HepG2 (cell line): ENCODE measurements around the gene NHERF2. TPM values are rescaled to one million over a fixed set of nuclear protein-coding genes. Genes with fewer than 3 reads are reported as not detected.

Source experiments
- ATF7 ChIP-seq, 2 experiments: fragments of 450-650 bp in 1 of 2; sonication (generic) in 1 of 2; formaldehyde crosslinking in 1 of 2; IDR thresholded peaks; 2 replicates each; pipeline versions ENCODE4 v1.4.0 to v1.6.1; 2016 to 2020; ENCODE audit warnings: antibody characterized with exemption in 1 of 2, mild to moderate bottlenecking in 1 of 2, missing genetic modification reagents in 1 of 2
- CC2D1A ChIP-seq: sonication (generic); formaldehyde crosslinking; IDR thresholded peaks from 2 replicates; pipeline ENCODE4 v1.8.1; 2023; ENCODE audit warnings: mild to moderate bottlenecking, missing genetic modification reagents
- CCAR2 ChIP-seq: fragments of 200-400 bp; formaldehyde crosslinking; optimal IDR thresholded peaks from 2 replicates; pipeline ENCODE3; 2018; ENCODE audit warnings: low read depth, mild to moderate bottlenecking, low read length, moderate library complexity
- CTCF ChIP-seq: sonication (generic); formaldehyde crosslinking; IDR thresholded peaks from 2 replicates; pipeline ENCODE4 v1.5.0; 2020; ENCODE audit warnings: mild to moderate bottlenecking, missing genetic modification reagents, moderate library complexity
- FOXK2 ChIP-seq: fragments of 450-650 bp; IDR thresholded peaks from 2 replicates; pipeline ENCODE4 v1.6.1; 2016
- GFI1 ChIP-seq: sonication (generic); formaldehyde crosslinking; IDR thresholded peaks from 2 replicates; pipeline ENCODE4 v1.5.0; 2020; ENCODE audit warnings: missing genetic modification reagents, mild to moderate bottlenecking, borderline replicate concordance
- HBP1 ChIP-seq: IDR thresholded peaks from 2 replicates; pipeline ENCODE4 v1.6.1; 2016; ENCODE audit warnings: low read depth, control low read depth
- IKZF1 ChIP-seq: fragments of 450-650 bp; IDR thresholded peaks from 2 replicates; pipeline ENCODE4 v1.7.1; 2016
- IRF2 ChIP-seq: IDR thresholded peaks from 2 replicates; pipeline ENCODE4 v1.6.1; 2018; ENCODE audit warnings: missing genetic modification reagents, missing compliant biosample characterization
- KAT8 ChIP-seq: IDR thresholded peaks from 2 replicates; pipeline ENCODE4 v1.6.1; 2016; ENCODE audit warnings: missing genetic modification reagents, missing compliant biosample characterization
- MED8 ChIP-seq: sonication (generic); formaldehyde crosslinking; IDR thresholded peaks from 2 replicates; pipeline ENCODE4 v1.8.1; 2023; ENCODE audit warnings: mild to moderate bottlenecking, missing genetic modification reagents; ENCODE audit not compliant: insufficient replicate concordance
- MYNN ChIP-seq: sonication (generic); formaldehyde crosslinking; IDR thresholded peaks from 2 replicates; pipeline ENCODE4 v1.4.0; 2020; ENCODE audit warnings: mild to moderate bottlenecking, low read depth, missing genetic modification reagents
- SAP130 ChIP-seq: IDR thresholded peaks from 2 replicates; pipeline ENCODE4 v1.6.1; 2016; ENCODE audit warnings: low read depth
- SMAD1 ChIP-seq: sonication (generic); formaldehyde crosslinking; IDR thresholded peaks from 2 replicates; pipeline ENCODE4 v1.4.0; 2020; ENCODE audit warnings: missing genetic modification reagents, low read depth, mild to moderate bottlenecking, borderline replicate concordance
- SMC3 ChIP-seq: IDR thresholded peaks from 2 replicates; pipeline ENCODE4 v1.6.1; 2011; ENCODE audit warnings: low read length, improper control_type of control experiment
- SP5 ChIP-seq: IDR thresholded peaks from 2 replicates; pipeline ENCODE4 v1.6.1; 2016; ENCODE audit warnings: low read depth, borderline replicate concordance
- TFE3 ChIP-seq: IDR thresholded peaks from 2 replicates; pipeline ENCODE4 v1.6.1; 2016
- ZFP1 ChIP-seq: IDR thresholded peaks from 2 replicates; pipeline ENCODE4 v1.6.1; 2016
- ZFP90 ChIP-seq: sonication (generic); formaldehyde crosslinking; IDR thresholded peaks from 2 replicates; pipeline ENCODE4 v1.8.0; 2022; ENCODE audit warnings: missing genetic modification reagents, mild to moderate bottlenecking, inconsistent platforms, borderline replicate concordance
- ZFYVE20 ChIP-seq: sonication (generic); formaldehyde crosslinking; IDR thresholded peaks from 2 replicates; pipeline ENCODE4 v1.8.0; 2023; ENCODE audit warnings: low read depth, mild to moderate bottlenecking, moderate library complexity, missing genetic modification reagents, borderline replicate concordance
- ZNF256 ChIP-seq: sonication (generic); formaldehyde crosslinking; conservative IDR thresholded peaks from 2 replicates; pipeline ENCODE4 v1.4.0; 2020; ENCODE audit warnings: missing genetic modification reagents
- ZNF503 ChIP-seq: sonication (generic); formaldehyde crosslinking; IDR thresholded peaks from 2 replicates; pipeline ENCODE4 v1.4.0; 2020; ENCODE audit warnings: missing genetic modification reagents
- ZNF788 ChIP-seq: sonication (generic); formaldehyde crosslinking; IDR thresholded peaks from 2 replicates; pipeline ENCODE4 v1.5.0; 2020; ENCODE audit warnings: mild to moderate bottlenecking, missing genetic modification reagents, borderline replicate concordance
- ZNF850 ChIP-seq: sonication (generic); formaldehyde crosslinking; conservative IDR thresholded peaks from 2 replicates; pipeline ENCODE4 v1.9.0; 2021; ENCODE audit warnings: mild to moderate bottlenecking, missing genetic modification reagents
- ZSCAN30 ChIP-seq: sonication (generic); formaldehyde crosslinking; IDR thresholded peaks from 2 replicates; pipeline ENCODE4 v1.5.0; 2020; ENCODE audit warnings: mild to moderate bottlenecking, missing genetic modification reagents
- polyA plus RNA-seq, 8 experiments: library from polyadenylated mRNA; depleted of rRNA in 3 of 8; stranded (reverse) in 7 of 8; unstranded in 1 of 8; fragments of >200 nt; fragmentation: Illumina TruSeq in 4 of 8; extraction: Trizol in 4 of 8; gene quantifications; 2 replicates each; pipeline versions ENCODE4 v1.2.1 to v1.2.3, GENCODE V29; 2011 to 2016; ENCODE audit warnings: low read depth in 4 of 8, missing spikeins in 1 of 8, mixed read lengths in 1 of 8; ENCODE audit not compliant: insufficient read depth in 1 of 8
- total RNA-seq, 5 experiments: library from RNA; depleted of rRNA; stranded (reverse); fragments of >200 nt; fragmentation: Illumina TruSeq; extraction: Trizol; gene quantifications; 2 replicates each; pipeline ENCODE4 v1.2.3, GENCODE V29; 2016; ENCODE audit warnings: low read depth in 1 of 5

Gene NHERF2
- total and polyA plus RNA-seq, 2 of the 13 experiments (the other 11 are each of a cell fraction or from before 2014, with no cell fraction given): 23.7 to 39.3 TPM

- TF ChIP-seq ZNF256 (CRISPR knock-in tag) (no peak), SP5 (CRISPR knock-in tag) (peak; percentile 70), IRF2 (CRISPR knock-in tag) (no peak), ZNF788 (CRISPR knock-in tag) (no peak), SAP130 (CRISPR knock-in tag) (peak; percentile 83), GFI1 (no peak), CC2D1A (CRISPR knock-in tag) (no peak), ZSCAN30 (no peak), ZFP1 (no peak), ZNF503 (CRISPR knock-in tag) (no peak), ZNF850 (CRISPR knock-in tag) (no peak), TFE3 (CRISPR knock-in tag) (no peak), ATF7 (IDR thresholded peaks at IDR 0.05) (no peak), ATF7 (CRISPR knock-in tag; IDR thresholded peaks at IDR 0.05) (no peak), IKZF1 (no peak), CTCF (CRISPR knock-in tag) (peak; percentile 99), MED8 (CRISPR knock-in tag) (peak; percentile 27), HBP1 (CRISPR knock-in tag) (no peak), SMAD1 (CRISPR knock-in tag) (no peak; the same call in 1 of the 2 replicates), FOXK2 (no peak), KAT8 (CRISPR knock-in tag) (peak; percentile 69; the same call in 1 of the 2 replicates), ZFP90 (no peak), MYNN (CRISPR knock-in tag) (no peak), ZFYVE20 (CRISPR knock-in tag) (no peak), SMC3 (peak; percentile 69; the same call in 1 of the 2 replicates), CCAR2 (no peak)
These were observed 3.3 kb upstream of the NHERF2 start (continued) for GRCh38 chr16:2023092-2024031.
